ENCODE results near the gene MGLL.

The MGLL gene

GRCh38 chr3:127834771-127835170 is 12.5 kb upstream of the MGLL start:
- DNase-seq, result no peak

GRCh38 chr3:127833281-127834032 is 11.1 kb upstream of the MGLL start:
- DNase-seq, result no peak

DNA sequence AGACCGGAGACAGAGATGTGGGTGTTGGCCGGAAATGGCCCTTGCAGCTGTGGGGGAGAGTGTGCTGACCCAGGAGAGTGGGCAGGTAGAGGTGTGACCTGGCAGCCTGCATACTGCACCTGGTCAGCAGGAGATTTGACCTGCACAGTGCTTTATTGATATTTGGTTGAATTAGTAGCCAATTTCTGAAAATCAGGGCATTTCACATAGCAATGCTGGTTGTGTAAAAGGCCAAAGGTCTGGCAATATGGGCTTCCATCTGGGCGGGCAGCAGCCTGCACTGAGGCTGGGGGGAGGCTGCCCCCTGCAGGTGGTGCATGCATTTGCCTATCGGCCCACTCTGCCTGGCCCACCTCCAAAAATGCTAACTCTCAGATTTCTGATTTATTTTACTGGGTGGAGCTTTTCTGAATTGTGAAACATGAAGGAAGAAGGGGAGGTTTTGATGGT is 9.4 kb upstream of the MGLL start:
- DNase-seq, result no peak

DNA sequence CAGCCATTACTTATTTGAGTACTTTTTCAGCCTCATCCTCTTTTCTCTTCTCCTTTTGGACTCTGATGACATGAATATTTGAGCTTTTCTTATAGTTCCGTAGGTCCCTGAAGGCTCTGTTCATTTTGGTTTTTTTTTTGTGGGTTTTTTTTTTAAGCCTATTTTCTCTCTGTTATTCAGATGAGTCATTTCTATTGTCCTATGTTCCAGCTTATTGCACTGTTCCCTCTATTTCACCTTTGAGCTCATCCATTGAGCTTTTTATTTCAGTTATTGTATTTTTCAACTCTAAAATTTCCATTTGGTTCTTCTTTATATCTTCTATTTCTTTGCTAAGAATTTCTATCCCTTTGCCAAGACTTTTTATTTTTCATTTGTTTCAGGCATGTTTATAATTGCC is 7.2 kb upstream of the MGLL start:
- no peak for DNase-seq

GRCh38 chr3:127827808-127828207 is 5.5 kb upstream of the MGLL start:
- no peak for DNase-seq

DNA sequence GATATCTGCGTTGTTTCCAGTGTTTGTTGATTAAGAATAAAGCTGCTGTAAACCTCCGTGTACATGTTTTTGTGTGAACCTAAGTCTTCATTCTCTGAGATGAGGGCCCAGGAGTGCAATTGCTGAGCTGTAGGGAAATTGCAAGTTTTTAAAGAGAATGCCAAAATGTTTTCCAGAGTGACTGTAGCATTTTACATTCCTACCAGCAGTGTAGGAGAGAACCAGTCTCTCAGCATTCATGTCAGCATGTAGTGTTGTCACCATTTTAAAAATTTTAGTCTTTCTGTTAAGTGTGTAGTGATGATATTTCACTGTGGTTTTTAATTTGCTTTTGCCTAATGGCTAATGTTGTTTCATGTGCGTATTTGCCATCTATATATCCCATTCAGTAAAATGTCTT is 3.4 kb upstream of the MGLL start:
- no peak for DNase-seq

DNA sequence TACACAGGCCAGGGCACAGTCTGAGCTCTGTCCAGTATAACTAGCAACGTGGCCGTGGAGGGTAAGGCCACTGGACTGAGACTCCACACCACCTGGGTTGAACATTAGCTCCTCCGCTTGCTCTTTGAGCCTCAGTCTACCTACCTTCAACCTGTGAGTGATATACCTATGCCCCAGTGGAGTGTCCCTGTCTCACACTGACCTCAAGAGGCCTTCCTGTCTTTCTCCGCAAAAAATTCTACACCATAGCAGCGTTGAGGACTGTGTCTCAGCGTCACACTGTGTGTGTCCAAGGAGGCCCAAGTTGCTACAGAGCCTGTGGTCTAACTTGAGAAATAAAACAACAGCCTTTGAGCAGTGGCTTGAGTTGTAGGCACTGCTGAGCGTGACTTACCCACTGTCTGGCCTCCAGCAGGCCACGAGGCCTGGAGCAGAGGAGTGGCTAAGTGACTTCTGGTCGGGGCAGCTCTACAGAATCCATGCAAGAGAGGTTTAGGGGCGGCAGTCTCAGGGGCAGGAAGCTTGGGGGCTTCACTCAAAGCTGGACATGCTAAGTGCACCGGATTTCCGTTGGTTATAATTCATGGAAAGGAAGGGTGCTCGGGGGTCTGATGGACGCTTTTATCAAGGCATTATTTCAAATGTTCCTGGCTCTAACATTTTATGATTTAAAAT is 2.0 kb upstream of the MGLL start:
- no peak for DNase-seq

DNA sequence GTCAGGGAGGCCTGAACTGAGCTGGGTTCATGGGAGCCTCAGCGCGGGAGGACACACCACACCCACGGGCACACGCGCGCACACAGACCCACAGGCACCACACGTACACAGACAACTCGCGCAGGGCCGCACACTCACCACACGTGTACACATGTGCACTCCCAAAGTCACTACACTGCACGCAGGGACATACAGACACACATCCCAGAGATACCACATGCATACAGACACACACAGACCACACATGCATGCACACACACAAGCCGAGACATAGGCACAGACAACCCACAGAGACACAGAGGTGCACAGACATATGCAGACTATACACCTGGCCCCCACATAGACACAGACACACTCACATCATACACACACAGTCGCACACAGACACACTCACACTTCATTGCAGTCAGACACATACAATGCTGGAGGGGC is 1.1 kb upstream of the MGLL start:
- no peak for DNase-seq

GRCh38 chr3:127822682-127823425 is 539 bp upstream of the MGLL start:
- DNase-seq, result no peak

DNA sequence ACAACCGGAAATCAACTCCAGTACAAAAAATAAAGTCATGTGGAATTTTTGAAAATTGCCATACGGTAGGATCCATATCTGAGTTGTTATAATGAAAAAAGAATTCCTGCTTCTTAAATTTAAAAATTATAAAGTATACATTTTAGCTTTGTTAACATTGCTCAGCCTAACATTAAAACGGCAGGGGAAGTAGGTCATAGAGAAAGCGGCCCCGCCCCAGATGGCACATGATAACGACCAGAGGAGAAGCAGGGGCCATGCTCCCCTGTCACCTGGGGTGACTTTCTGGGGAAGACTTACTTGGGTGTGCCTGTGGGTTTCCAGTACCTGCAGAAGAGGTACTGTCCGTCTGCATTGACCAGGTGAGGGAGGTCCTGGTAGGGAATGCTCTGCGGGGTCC is 921 bp downstream of the MGLL start:
- no peak for DNase-seq

GRCh38 chr3:127820826-127821313 is 1.4 kb downstream of the MGLL start:
- no peak for DNase-seq

- DNase-seq, result no peak
Measured at GRCh38 chr3:127820221-127820825, 2.0 kb downstream of the MGLL start.

- no peak for DNase-seq
Measured at GRCh38 chr3:127819656-127820055, 2.7 kb downstream of the MGLL start.

GRCh38 chr3:127819086-127819485 is 3.2 kb downstream of the MGLL start:
- DNase-seq, result no peak

DNA sequence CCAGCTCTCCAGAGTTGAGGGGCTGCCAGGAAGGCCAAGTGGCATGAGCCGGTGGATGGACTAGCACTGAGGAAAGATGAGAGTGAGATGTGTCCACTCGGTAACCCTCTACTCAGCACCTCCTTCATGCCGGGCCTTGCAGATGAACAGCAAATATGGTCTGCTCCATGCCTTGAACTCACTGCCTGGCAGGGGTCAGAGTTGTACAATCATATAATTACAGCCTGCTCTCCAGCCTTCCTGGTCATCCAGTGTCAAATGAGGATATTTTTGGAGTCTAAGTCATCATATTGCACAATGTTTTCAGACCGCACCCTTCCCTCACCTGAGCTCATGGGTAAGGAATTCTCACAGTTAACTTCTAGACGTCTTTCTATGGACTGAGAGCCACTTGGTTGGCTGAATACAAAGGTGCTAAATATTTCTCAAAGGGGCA is 4.9 kb downstream of the MGLL start:
- no peak for DNase-seq

GRCh38 chr3:127816783-127817405 is 5.4 kb downstream of the MGLL start:
- DNase-seq, result no peak

DNA sequence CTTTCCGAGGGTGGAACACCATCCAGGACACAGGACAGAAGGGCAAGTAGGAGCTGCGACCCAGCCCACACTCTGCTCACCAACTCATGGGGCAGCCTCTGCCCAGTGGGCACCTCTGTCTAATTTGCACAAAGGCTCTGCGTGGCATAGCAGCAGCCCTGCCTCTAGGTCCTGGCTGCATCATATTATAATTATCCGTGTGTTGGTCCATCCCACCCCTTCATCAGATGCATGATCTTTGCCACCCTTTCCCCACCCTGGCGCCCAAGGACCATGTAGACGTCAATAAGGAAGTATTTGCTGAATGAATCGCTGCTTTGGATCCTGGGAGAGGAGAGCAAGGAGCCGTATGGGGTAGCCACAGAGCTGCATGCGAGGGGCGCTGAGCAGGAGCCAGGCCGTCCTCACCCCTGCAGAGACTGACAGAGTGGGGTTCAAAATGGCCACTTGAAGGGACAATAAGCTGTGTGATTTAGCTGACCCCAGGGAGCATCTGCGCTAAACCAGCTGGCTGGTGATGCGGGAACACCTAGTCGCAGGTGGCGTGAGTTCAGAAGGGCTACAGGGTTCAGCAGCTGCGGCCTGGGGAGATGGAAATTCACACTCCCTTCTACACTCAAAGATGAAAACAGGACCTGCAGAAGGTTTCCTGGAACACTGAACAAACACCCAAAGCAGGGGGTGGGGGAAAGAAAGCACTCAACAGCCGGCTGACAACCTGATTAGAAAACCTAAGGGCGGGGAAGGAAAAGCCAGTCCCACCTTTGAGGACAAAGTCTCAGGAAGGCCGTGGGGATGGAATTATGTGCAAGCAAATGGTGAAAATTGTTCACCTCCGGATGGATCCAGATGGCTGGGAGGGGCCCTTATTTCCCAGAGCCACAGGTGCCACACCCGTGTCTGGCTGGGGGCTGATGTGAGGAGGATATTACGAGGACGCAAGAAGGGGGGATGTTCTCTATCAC is 6.4 kb downstream of the MGLL start:
- no peak for DNase-seq

DNA sequence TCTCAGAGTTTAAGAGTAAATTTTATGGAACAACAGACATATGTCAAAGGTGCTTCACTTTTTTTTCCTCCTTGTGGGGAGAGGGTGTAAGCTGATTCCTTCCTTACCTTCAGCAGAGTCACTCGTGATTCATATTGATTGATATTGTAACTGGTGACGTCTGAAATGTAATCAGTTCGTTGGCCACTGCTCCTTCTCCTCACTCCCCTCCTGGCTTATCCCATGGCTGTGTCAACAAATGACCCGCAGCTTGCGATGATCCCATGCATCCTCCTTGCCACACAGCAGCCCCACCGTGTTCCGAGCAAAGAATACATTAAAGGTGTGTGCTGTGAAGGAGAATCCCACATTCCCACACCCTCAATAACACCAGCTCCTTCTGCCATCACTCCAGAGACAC is 7.3 kb downstream of the MGLL start:
- no peak for DNase-seq

DNA sequence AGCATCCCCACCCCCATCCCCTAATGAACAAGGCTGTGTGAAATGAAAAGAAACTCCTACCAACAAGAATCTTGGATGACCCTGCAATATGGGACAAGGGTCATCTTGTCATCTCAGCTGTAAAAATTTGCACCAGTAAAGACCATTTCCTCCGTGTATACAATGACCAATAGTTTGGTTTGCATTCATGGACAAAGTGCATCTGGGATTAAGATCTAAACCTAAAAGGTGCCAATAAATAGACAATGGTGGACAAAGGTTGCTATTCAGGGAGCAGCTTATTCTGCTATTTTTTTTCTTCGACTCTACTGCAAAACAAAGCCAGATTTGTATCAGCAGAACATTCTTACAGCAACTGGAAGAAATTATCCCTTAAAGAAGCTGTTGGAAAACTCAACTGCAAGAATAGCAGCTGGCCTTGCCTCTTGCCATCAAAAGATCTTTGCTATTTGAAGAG is 8.0 kb downstream of the MGLL start:
- no peak for DNase-seq

- DNase-seq, result no peak
Measured at GRCh38 chr3:127812151-127812550, 10.2 kb downstream of the MGLL start.

GRCh38 chr3:127811717-127812116 is 10.6 kb downstream of the MGLL start:
- no peak for DNase-seq

Measured in activated T-cell treated with anti-CD3 and anti-CD28 coated beads, Interleukin-2, amount 50 U/mL, for 1 hour (primary cell).